Measurements from ENCODE around the gene ZNF433. TPM values are rescaled to one million over a fixed set of nuclear protein-coding genes. Genes with fewer than 3 reads are reported as not detected.

ZNF433 gene
- total and polyA plus RNA-seq, 2 donors from 2014 or later, result 10.5 to 13.6 TPM

DNA sequence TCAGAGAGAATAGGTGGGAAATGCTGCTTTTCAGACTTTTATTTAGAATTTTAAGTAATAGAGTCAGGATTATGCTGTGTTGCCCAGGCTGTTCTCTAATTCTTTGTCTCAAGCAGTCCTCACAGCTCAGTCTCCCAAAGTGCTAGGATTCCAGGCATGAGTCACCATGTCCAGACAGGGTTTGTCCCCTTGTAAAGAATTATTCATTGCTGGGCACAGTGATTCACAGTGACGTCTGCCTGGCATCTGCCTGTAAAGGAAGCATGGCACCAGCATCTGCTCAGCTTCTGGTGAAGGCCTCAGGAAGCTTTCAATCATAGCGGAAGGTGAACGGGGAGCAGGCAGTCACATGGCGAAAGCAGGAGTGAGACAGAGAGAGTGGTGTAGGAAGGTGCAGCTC is 53.0 kb downstream of the ZNF433 start:
- TF ChIP-seq, protein P1, sequence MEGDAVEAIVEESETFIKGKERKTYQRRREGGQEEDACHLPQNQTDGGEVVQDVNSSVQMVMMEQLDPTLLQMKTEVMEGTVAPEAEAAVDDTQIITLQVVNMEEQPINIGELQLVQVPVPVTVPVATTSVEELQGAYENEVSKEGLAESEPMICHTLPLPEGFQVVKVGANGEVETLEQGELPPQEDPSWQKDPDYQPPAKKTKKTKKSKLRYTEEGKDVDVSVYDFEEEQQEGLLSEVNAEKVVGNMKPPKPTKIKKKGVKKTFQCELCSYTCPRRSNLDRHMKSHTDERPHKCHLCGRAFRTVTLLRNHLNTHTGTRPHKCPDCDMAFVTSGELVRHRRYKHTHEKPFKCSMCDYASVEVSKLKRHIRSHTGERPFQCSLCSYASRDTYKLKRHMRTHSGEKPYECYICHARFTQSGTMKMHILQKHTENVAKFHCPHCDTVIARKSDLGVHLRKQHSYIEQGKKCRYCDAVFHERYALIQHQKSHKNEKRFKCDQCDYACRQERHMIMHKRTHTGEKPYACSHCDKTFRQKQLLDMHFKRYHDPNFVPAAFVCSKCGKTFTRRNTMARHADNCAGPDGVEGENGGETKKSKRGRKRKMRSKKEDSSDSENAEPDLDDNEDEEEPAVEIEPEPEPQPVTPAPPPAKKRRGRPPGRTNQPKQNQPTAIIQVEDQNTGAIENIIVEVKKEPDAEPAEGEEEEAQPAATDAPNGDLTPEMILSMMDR (IDR thresholded peaks at IDR 0.05; ENCODE audit: borderline replicate concordance, extremely low read depth, insufficient read depth), result no peak
- no peak for FAIRE-seq
- H3K27ac ChIP-seq (ENCODE audit: low read depth in 2 of 2, low read length in 2 of 2), result no peak overlapping the region
- H3K9ac ChIP-seq (ENCODE audit: low read length in 3 of 3), result no peak overlapping the region
- H3K27me3 ChIP-seq (ENCODE audit: control insufficient read depth, insufficient read depth, low read length), result no peaks in the 10 kb centered on the region
- H3K4me1 ChIP-seq (ENCODE audit: control insufficient read depth in 2 of 3, insufficient read depth in 2 of 3, low read depth in 1 of 3, low read length in 3 of 3), result no peaks in the 10 kb centered on the region
- no peak for DNase-seq
- no peak overlapping the region for H3K4me3 ChIP-seq (ENCODE audit: low read length in 3 of 3)
- peaks cover 11 to 20% (median 17%) of the 10 kb centered on the region in 3 donors for H3K36me3 ChIP-seq (ENCODE audit: control insufficient read depth in 2 of 3, insufficient read depth in 3 of 3, low read length in 3 of 3)
- intact Hi-C loops (cut with DNase I), result no loop called here
- H3K9me3 ChIP-seq (ENCODE audit: control insufficient read depth in 2 of 3, insufficient read depth in 1 of 3, low read length in 3 of 3), result peaks cover 8 to 53% (median 20%) of the 10 kb centered on the region in 3 donors

DNA sequence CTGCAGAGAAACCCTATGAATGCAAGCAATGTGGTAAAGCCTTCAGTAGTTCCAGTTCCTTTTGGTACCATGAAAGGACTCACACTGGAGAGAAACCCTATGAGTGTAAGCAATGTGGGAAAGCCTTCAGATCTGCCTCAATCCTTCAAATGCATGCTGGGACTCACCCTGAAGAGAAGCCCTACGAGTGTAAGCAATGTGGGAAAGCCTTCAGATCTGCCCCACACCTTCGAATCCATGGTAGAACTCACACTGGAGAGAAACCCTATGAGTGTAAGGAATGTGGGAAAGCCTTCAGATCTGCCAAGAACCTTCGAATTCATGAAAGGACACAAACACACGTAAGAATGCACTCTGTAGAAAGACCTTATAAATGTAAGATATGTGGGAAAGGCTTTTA is 56.0 kb downstream of the ZNF433 start:
- Histone ChIP-seq H3K9ac (ENCODE audit: low read length in 3 of 3) (no peak overlapping the region), H3K9me3 (ENCODE audit: control insufficient read depth in 2 of 3, insufficient read depth in 1 of 3, low read length in 3 of 3) (peaks cover 9 to 65% (median 22%) of the 10 kb centered on the region in 3 donors), H3K4me1 (ENCODE audit: control insufficient read depth in 2 of 3, insufficient read depth in 2 of 3, low read depth in 1 of 3, low read length in 3 of 3) (no peaks in the 10 kb centered on the region), H3K27me3 (ENCODE audit: control insufficient read depth, insufficient read depth, low read length) (no peaks in the 10 kb centered on the region), H3K4me3 (ENCODE audit: low read length in 3 of 3) (peak overlapping the region in 2 of 3 donors; percentile 17 to 26), H3K36me3 (ENCODE audit: control insufficient read depth in 2 of 3, insufficient read depth in 3 of 3, low read length in 3 of 3) (peaks cover 11 to 30% (median 18%) of the 10 kb centered on the region in 3 donors), H3K27ac (ENCODE audit: low read depth in 2 of 2, low read length in 2 of 2) (no peak overlapping the region)
- TF ChIP-seq, protein P1 (IDR thresholded peaks at IDR 0.05; ENCODE audit: borderline replicate concordance, extremely low read depth, insufficient read depth), result no peak
- FAIRE-seq (no peak), DNase-seq (no peak)
- intact Hi-C loops (cut with DNase I), result no loop called here

DNA sequence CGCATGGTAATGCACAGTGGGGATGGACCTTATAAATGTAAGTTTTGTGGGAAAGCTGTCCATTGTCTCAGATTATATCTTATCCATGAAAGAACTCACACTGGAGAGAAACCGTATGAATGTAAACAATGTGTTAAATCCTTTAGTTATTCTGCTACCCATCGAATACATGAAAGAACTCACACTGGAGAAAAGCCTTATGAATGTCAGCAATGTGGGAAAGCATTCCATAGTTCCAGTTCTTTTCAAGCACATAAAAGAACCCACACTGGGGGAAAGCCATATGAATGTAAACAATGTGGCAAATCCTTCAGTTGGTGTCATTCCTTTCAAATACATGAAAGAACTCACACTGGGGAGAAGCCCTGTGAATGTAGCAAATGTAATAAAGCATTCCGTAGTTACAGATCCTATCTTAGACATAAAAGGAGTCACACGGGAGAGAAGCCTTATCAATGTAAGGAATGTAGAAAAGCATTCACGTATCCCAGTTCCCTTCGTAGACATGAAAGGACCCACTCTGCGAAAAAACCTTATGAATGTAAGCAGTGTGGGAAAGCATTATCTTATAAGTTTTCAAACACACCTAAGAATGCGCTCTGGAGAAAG is 56.9 kb downstream of the ZNF433 start:
- H3K9ac ChIP-seq (ENCODE audit: low read length in 3 of 3), result no peak overlapping the region
- no peak for DNase-seq
- no peak for FAIRE-seq

More for the DNA sequence above, 56.9 kb downstream of the ZNF433 start:
- H3K4me3 ChIP-seq (ENCODE audit: low read length in 3 of 3), result peak overlapping the region in 1 of 3 donors; percentile 17
- intact Hi-C loops (cut with DNase I), result no loop called here
- TF ChIP-seq, protein P1 (IDR thresholded peaks at IDR 0.05; ENCODE audit: borderline replicate concordance, extremely low read depth, insufficient read depth), result no peak
- no peak overlapping the region for H3K27ac ChIP-seq (ENCODE audit: low read depth in 2 of 2, low read length in 2 of 2)
- peaks cover 11 to 30% (median 18%) of the 10 kb centered on the region in 3 donors for H3K36me3 ChIP-seq (ENCODE audit: control insufficient read depth in 2 of 3, insufficient read depth in 3 of 3, low read length in 3 of 3)
- H3K27me3 ChIP-seq (ENCODE audit: control insufficient read depth, insufficient read depth, low read length), result no peaks in the 10 kb centered on the region
- H3K9me3 ChIP-seq (ENCODE audit: control insufficient read depth in 2 of 3, insufficient read depth in 1 of 3, low read length in 3 of 3), result peaks cover 9 to 65% (median 22%) of the 10 kb centered on the region in 3 donors
- no peaks in the 10 kb centered on the region for H3K4me1 ChIP-seq (ENCODE audit: control insufficient read depth in 2 of 3, insufficient read depth in 2 of 3, low read depth in 1 of 3, low read length in 3 of 3)

Measured in kidney (tissue), 14 donors.